Measurements from ENCODE around the gene MDM2. TPM values are rescaled to one million over a fixed set of nuclear protein-coding genes. Genes with fewer than 3 reads are reported as not detected.

MDM2 gene
- total RNA-seq, 2 donors from 2014 or later, result 339 to 432 TPM

- H3K27ac Mint-ChIP-seq, result no peak overlapping the region
- ATAC-seq (replicated peaks), result no peak
- H3K4me1 Mint-ChIP-seq, result peaks cover 6% of the 10 kb centered on the region
- no peaks in the 10 kb centered on the region for H3K9me3 Mint-ChIP-seq
- H3K4me3 Mint-ChIP-seq, result no peak overlapping the region
- H3K27me3 Mint-ChIP-seq, result peaks cover 3% of the 10 kb centered on the region
- no peaks in the 10 kb centered on the region for H3K36me3 Mint-ChIP-seq (ENCODE audit: low read depth)
Observed at GRCh38 chr12:68887641-68888040, 79.7 kb downstream of the MDM2 start.

GRCh38 chr12:68888243-68888642 is 80.3 kb downstream of the MDM2 start:
- peaks cover 3% of the 10 kb centered on the region for H3K27me3 Mint-ChIP-seq
- H3K4me1 Mint-ChIP-seq, result peaks cover 6% of the 10 kb centered on the region
- no peaks in the 10 kb centered on the region for H3K36me3 Mint-ChIP-seq (ENCODE audit: low read depth)
- H3K27ac Mint-ChIP-seq, result peak overlapping the region; percentile 21
- H3K9me3 Mint-ChIP-seq, result no peaks in the 10 kb centered on the region
- no peak overlapping the region for H3K4me3 Mint-ChIP-seq
- peak; percentile 72 for ATAC-seq (replicated peaks)

- no peak overlapping the region for H3K4me3 Mint-ChIP-seq
- no peak for ATAC-seq (replicated peaks)
Observed at GRCh38 chr12:68890701-68891113, 82.7 kb downstream of the MDM2 start.

GRCh38 chr12:68891141-68891540 is 83.2 kb downstream of the MDM2 start:
- H3K36me3 Mint-ChIP-seq (ENCODE audit: low read depth), result no peaks in the 10 kb centered on the region
- H3K4me1 Mint-ChIP-seq, result peaks cover 6% of the 10 kb centered on the region
- no peak overlapping the region for H3K4me3 Mint-ChIP-seq
- H3K27ac Mint-ChIP-seq, result no peak overlapping the region
- H3K27me3 Mint-ChIP-seq, result peaks cover 3% of the 10 kb centered on the region
- no peaks in the 10 kb centered on the region for H3K9me3 Mint-ChIP-seq
- ATAC-seq (replicated peaks), result no peak

More at GRCh38 chr12:68890701-68891113, 82.7 kb downstream of the MDM2 start:
- Mint-ChIP-seq H3K27ac (no peak overlapping the region), H3K27me3 (peaks cover 3% of the 10 kb centered on the region), H3K36me3 (ENCODE audit: low read depth) (no peaks in the 10 kb centered on the region), H3K4me1 (peaks cover 6% of the 10 kb centered on the region), H3K9me3 (no peaks in the 10 kb centered on the region)

GRCh38 chr12:68893201-68893600 is 85.2 kb downstream of the MDM2 start:
- ATAC-seq (replicated peaks), result no peak
- Mint-ChIP-seq H3K27me3 (peaks cover 3% of the 10 kb centered on the region), H3K27ac (no peak overlapping the region), H3K36me3 (ENCODE audit: low read depth) (no peaks in the 10 kb centered on the region), H3K9me3 (no peaks in the 10 kb centered on the region), H3K4me1 (peaks cover 6% of the 10 kb centered on the region), H3K4me3 (no peak overlapping the region)

GRCh38 chr12:68893741-68894140 is 85.8 kb downstream of the MDM2 start:
- no peaks in the 10 kb centered on the region for H3K9me3 Mint-ChIP-seq
- peaks cover 3% of the 10 kb centered on the region for H3K27me3 Mint-ChIP-seq
- H3K4me1 Mint-ChIP-seq, result peaks cover 6% of the 10 kb centered on the region
- H3K36me3 Mint-ChIP-seq (ENCODE audit: low read depth), result no peaks in the 10 kb centered on the region
- no peak overlapping the region for H3K27ac Mint-ChIP-seq
- ATAC-seq (replicated peaks), result no peak
- H3K4me3 Mint-ChIP-seq, result no peak overlapping the region

GRCh38 chr12:68894276-68894855 is 86.4 kb downstream of the MDM2 start:
- ATAC-seq (replicated peaks), result no peak
- Mint-ChIP-seq H3K27me3 (peaks cover 3% of the 10 kb centered on the region), H3K9me3 (no peaks in the 10 kb centered on the region), H3K27ac (no peak overlapping the region), H3K4me1 (peaks cover 6% of the 10 kb centered on the region), H3K36me3 (ENCODE audit: low read depth) (no peaks in the 10 kb centered on the region), H3K4me3 (no peak overlapping the region)

- Mint-ChIP-seq H3K4me1 (peaks cover 2% of the 10 kb centered on the region), H3K9me3 (no peaks in the 10 kb centered on the region), H3K27me3 (no peaks in the 10 kb centered on the region), H3K4me3 (no peak overlapping the region), H3K36me3 (ENCODE audit: low read depth) (no peaks in the 10 kb centered on the region), H3K27ac (no peak overlapping the region)
- no peak for ATAC-seq (replicated peaks)
Observed at GRCh38 chr12:68896881-68897540, 89.0 kb downstream of the MDM2 start.

GRCh38 chr12:68899251-68899771 is 91.3 kb downstream of the MDM2 start:
- Mint-ChIP-seq H3K27me3 (no peaks in the 10 kb centered on the region), H3K4me3 (no peak overlapping the region), H3K9me3 (no peaks in the 10 kb centered on the region), H3K36me3 (ENCODE audit: low read depth) (no peaks in the 10 kb centered on the region), H3K4me1 (no peaks in the 10 kb centered on the region), H3K27ac (no peak overlapping the region)
- ATAC-seq (replicated peaks), result no peak

GRCh38 chr12:68900241-68900640 is 92.3 kb downstream of the MDM2 start:
- Mint-ChIP-seq H3K9me3 (no peaks in the 10 kb centered on the region), H3K4me3 (no peak overlapping the region), H3K36me3 (ENCODE audit: low read depth) (no peaks in the 10 kb centered on the region), H3K27me3 (no peaks in the 10 kb centered on the region), H3K27ac (no peak overlapping the region), H3K4me1 (no peaks in the 10 kb centered on the region)
- no peak for ATAC-seq (replicated peaks)

Other genes with a start within 250 kb of the MDM2 start
- gene RAP1B, start 197.3 kb upstream of the MDM2 start, total RNA-seq, result 100 to 1,000 TPM; 158 to 238 TPM
- 100 to 1,000 TPM; 106 to 134 TPM for gene NUP107, start 121.2 kb upstream of the MDM2 start, total RNA-seq
- 10 to 100 TPM; 12.3 to 12.6 TPM for gene SLC35E3, start 62.0 kb upstream of the MDM2 start, total RNA-seq
- gene CPM, start 125.0 kb downstream of the MDM2 start, total RNA-seq, result 1 to 10 TPM; 3.6 to 6.3 TPM

Measured in activated T-helper 17 cell treated with anti-CD3 and anti-CD28 coated beads, Interleukin-2, amount 50 U/mL, for 72 hours (primary cell).